B cell (primary cell): ENCODE measurements around the gene NLGN1. TPM values are rescaled to one million over a fixed set of nuclear protein-coding genes. Genes with fewer than 3 reads are reported as not detected.

Experiments
- ATAC-seq: fragments of 200-7000 bp; cut with Tn5 transposase; one replicate; pipeline ENCODE4 v1.10.0; 2021; ENCODE audit warnings: low read depth, mild to moderate bottlenecking, moderate number of reproducible peaks, moderate library complexity
- CTCF ChIA-PET: fragments of 350-600 bp; sonication (Branson Sonifier 250); formaldehyde crosslinking; loops from one replicate; lab custom pipeline; 2021; ENCODE audit warnings: antibody characterized with exemption, inconsistent platforms; lab: Charles Lee
- POLR2A ChIA-PET: fragments of 350-600 bp; sonication (Branson Sonifier 250); formaldehyde crosslinking; loops from one replicate; lab custom pipeline; 2021; ENCODE audit warnings: antibody characterized with exemption; lab: Charles Lee
- DNase-seq: peaks from one replicate; pipeline ENCODE4 v3.0.0; 2013
- H2AFZ ChIP-seq: 2 replicates; pipeline ENCODE4 v1.6.1; 2012; ENCODE audit warnings: mild to moderate bottlenecking, low read depth, low read length; ENCODE audit not compliant: insufficient read depth, poor library complexity, severe bottlenecking
- H3K27ac ChIP-seq, 2 donors: 1 replicate in 1 of 2; 2 replicates in 1 of 2; pipeline ENCODE4 v1.5.1; 2012 to 2013; ENCODE audit warnings: low read length in 2 of 2, mild to moderate bottlenecking in 2 of 2, moderate library complexity in 1 of 2
- H3K27me3 ChIP-seq, 4 experiments: fragments of 200-600 bp in 1 of 4; sonication (generic) in 1 of 4; replicated peaks in 1 of 4; 1 replicate in 2 of 4; 2 replicates in 2 of 4; pipeline versions ENCODE4 v1.6.1 to v1.7.0; 2013 to 2016; ENCODE audit warnings: low read length in 3 of 4, mild to moderate bottlenecking in 2 of 4, mixed read lengths in 1 of 4, moderate library complexity in 1 of 4; ENCODE audit not compliant: insufficient read depth in 4 of 4, control insufficient read depth in 3 of 4; ENCODE audit errors: control extremely low read depth in 1 of 4
- H3K36me3 ChIP-seq, 2 experiments: replicated peaks in 1 of 2; 1 replicate in 1 of 2; 2 replicates in 1 of 2; pipeline versions ENCODE4 v1.6.1 to v1.7.1; 2013; ENCODE audit warnings: low read length in 1 of 2; ENCODE audit not compliant: insufficient read depth in 2 of 2, control insufficient read depth in 1 of 2; ENCODE audit errors: control extremely low read depth in 1 of 2, extremely low read depth in 1 of 2
- H3K4me1 ChIP-seq, 2 donors: fragments of 200-600 bp in 1 of 2; sonication (generic) in 1 of 2; 1 replicate in 1 of 2; 2 replicates in 1 of 2; pipeline versions ENCODE4 v1.5.1 to v1.6.1; 2013 to 2017; ENCODE audit warnings: low read length in 2 of 2; ENCODE audit not compliant: control insufficient read depth in 2 of 2, insufficient read depth in 2 of 2
- H3K4me2 ChIP-seq: replicated peaks from 2 replicates; pipeline ENCODE3; 2012; ENCODE audit warnings: mild to moderate bottlenecking, low read depth, low read length; ENCODE audit not compliant: poor library complexity, severe bottlenecking
- H3K4me3 ChIP-seq, 5 experiments: fragments of 200-600 bp in 1 of 5; sonication (generic) in 1 of 5; 1 replicate in 3 of 5; 2 replicates in 2 of 5; pipeline versions ENCODE4 v1.5.1 to v1.7.0; 2011 to 2016; ENCODE audit warnings: low read length in 4 of 5, mild to moderate bottlenecking in 4 of 5, low read depth in 2 of 5, control low read depth in 1 of 5, moderate library complexity in 1 of 5; ENCODE audit not compliant: insufficient read depth in 1 of 5; ENCODE audit errors: control extremely low read depth in 1 of 5, extremely low read depth in 1 of 5
- H3K79me2 ChIP-seq: fragments of 200-600 bp; sonication (generic); one replicate; pipeline ENCODE4 v1.6.0; 2016; ENCODE audit warnings: low read length; ENCODE audit not compliant: control insufficient read depth, insufficient read depth
- H3K9ac ChIP-seq: fragments of 200-600 bp; sonication (generic); 2 replicates; pipeline ENCODE4 v1.6.1; 2017; ENCODE audit warnings: mild to moderate bottlenecking, low read length, moderate library complexity
- H3K9me3 ChIP-seq, 3 donors: one replicate each; pipeline versions ENCODE4 v1.6.1 to v1.7.1; 2013; ENCODE audit warnings: low read length in 2 of 3; ENCODE audit not compliant: control insufficient read depth in 2 of 3, insufficient read depth in 1 of 3; ENCODE audit errors: control extremely low read depth in 1 of 3
- H4K20me1 ChIP-seq: 2 replicates; pipeline ENCODE4 v1.6.0; 2012; ENCODE audit warnings: mild to moderate bottlenecking, low read length; ENCODE audit not compliant: insufficient read depth, control insufficient read depth, poor library complexity, severe bottlenecking
- H3K27ac Mint-ChIP-seq: one replicate; pipeline ENCODE4 v1.8.0; 2021; ENCODE audit warnings: mixed read lengths
- H3K27me3 Mint-ChIP-seq: one replicate; pipeline ENCODE4 v1.8.0; 2021; ENCODE audit warnings: mixed read lengths
- H3K4me1 Mint-ChIP-seq: one replicate; pipeline ENCODE4 v1.8.0; 2021; ENCODE audit warnings: mixed read lengths
- H3K4me3 Mint-ChIP-seq: one replicate; pipeline ENCODE4 v1.8.0; 2021; ENCODE audit warnings: mixed read lengths
- H3K9me3 Mint-ChIP-seq: one replicate; pipeline ENCODE4 v1.8.0; 2022; ENCODE audit warnings: mixed read lengths; ENCODE audit not compliant: insufficient read depth
- CTCF ChIP-seq: fragments of 200-600 bp; IDR thresholded peaks from one replicate; pipeline ENCODE4 v1.8.0; 2022; ENCODE audit warnings: antibody characterized with exemption, mild to moderate bottlenecking
- EZH2 ChIP-seq: IDR thresholded peaks from 2 replicates; pipeline ENCODE4 v1.6.1; 2012; ENCODE audit warnings: borderline replicate concordance, low read depth, mild to moderate bottlenecking, moderate library complexity, low read length; ENCODE audit not compliant: insufficient read depth, poor library complexity, severe bottlenecking
- WGBS: methylation state at CpG from one replicate; pipeline ENCODE4 v1.1.5; 2013; ENCODE audit warnings: missing lambda C conversion rate; ENCODE audit not compliant: insufficient coverage; 5-methylcytosine and 5-hydroxymethylcytosine counted together
- intact Hi-C: fragments of 100-400 bp; cut with micrococcal nuclease; formaldehyde crosslinking; loops from one replicate; pipeline ENCODE4 v1.10.0; 2022
- polyA plus RNA-seq: library from polyadenylated mRNA; depleted of rRNA; stranded (reverse); fragments of >200 nt; gene quantifications from 2 replicates; pipeline ENCODE4 v1.2.3, GENCODE V29; 2012
- total RNA-seq, 2 donors: library from RNA; stranded (reverse); fragments of 120-200 nt in 1 of 2; gene quantifications; 1 replicate in 1 of 2; 2 replicates in 1 of 2; pipeline versions ENCODE4 v1.2.3 to v1.2.4, GENCODE V29; 2013 to 2022

NLGN1 gene
- total and polyA plus RNA-seq, 2 donors (not counting 1 experiment from before 2014, with no cell fraction given): not detected

GRCh38 chr3:173615661-173616060, 218.1 kb downstream of the NLGN1 start:
- Histone ChIP-seq H3K9me3 (no peaks in the 10 kb centered on the region), H3K4me2 (no peak overlapping the region), H2AFZ (no peak overlapping the region), H3K4me1 (no peaks in the 10 kb centered on the region), H3K27me3 (no peaks in the 10 kb centered on the region), H3K4me3 (no peak overlapping the region), H3K79me2 (no peaks in the 10 kb centered on the region), H4K20me1 (no peaks in the 10 kb centered on the region), H3K27ac (no peak overlapping the region), H3K36me3 (no peaks in the 10 kb centered on the region), H3K9ac (no peak overlapping the region)
- Mint-ChIP-seq H3K27me3 (no peaks in the 10 kb centered on the region), H3K9me3 (peaks cover 5% of the 10 kb centered on the region), H3K4me3 (no peak overlapping the region), H3K4me1 (no peaks in the 10 kb centered on the region), H3K27ac (no peak overlapping the region)
- ATAC-seq (no peak), DNase-seq (no peak)
- TF ChIP-seq EZH2: no peak
- TF ChIP-seq CTCF: no peak
- POLR2A ChIA-PET: no interaction called here
- intact Hi-C loops: no loop called here
- CTCF ChIA-PET: no interaction called here

GRCh38 chr3:173617490-173617889, 219.9 kb downstream of the NLGN1 start:
- Histone ChIP-seq H2AFZ (no peak overlapping the region), H3K27me3 (no peaks in the 10 kb centered on the region), H3K79me2 (no peaks in the 10 kb centered on the region), H3K4me1 (no peaks in the 10 kb centered on the region), H3K9ac (no peak overlapping the region), H3K27ac (no peak overlapping the region), H3K4me3 (no peak overlapping the region), H4K20me1 (no peaks in the 10 kb centered on the region), H3K9me3 (no peaks in the 10 kb centered on the region), H3K36me3 (no peaks in the 10 kb centered on the region), H3K4me2 (no peak overlapping the region)
- intact Hi-C loops: no loop called here
- POLR2A ChIA-PET: no interaction called here
- TF ChIP-seq CTCF (no peak), EZH2 (no peak)
- H3K4me3 Mint-ChIP-seq: no peak overlapping the region
- H3K27ac Mint-ChIP-seq: no peak overlapping the region
- WGBS: 93% methylated on average over 3 of the region's 5 CpGs
- H3K9me3 Mint-ChIP-seq: peaks cover 5% of the 10 kb centered on the region
- CTCF ChIA-PET: no interaction called here
- DNase-seq (no peak), ATAC-seq (no peak)
- H3K4me1 Mint-ChIP-seq: no peaks in the 10 kb centered on the region
- no peaks in the 10 kb centered on the region for H3K27me3 Mint-ChIP-seq
